ENCODE results near the gene AGAP1.

The AGAP1 gene

DNA sequence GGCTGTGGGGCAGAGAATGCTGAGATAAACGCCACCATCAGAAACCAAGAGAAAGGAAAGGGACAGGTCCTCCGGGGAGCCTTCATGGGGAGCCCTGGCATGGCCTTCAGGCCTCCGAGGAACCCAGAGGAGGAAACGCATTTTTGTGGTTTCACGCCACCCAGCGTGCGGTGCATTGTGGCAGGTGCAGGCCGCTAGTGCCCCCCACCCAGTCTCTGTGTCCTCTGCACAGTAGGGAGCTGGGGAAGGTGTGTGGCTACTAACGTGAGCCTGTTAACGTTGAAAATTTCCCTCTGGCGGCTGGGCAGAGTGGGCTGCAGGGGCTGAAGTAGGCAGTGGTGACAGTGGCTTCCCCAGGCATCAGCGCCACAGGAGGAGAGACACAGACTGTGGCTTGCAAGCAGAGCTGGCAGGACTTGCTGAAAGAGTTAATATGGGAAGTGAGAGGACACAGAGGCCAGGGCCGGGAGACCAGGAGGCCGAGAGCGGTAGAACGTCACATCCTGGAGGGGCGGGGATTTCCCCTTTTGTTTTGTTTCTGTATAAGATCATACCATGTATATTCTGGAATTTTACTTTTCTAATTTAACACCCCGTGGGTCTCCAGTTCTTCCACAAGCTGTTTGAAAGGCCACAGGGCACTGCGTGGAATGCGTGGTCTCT, 507.5 kb downstream of the AGAP1 start:
- no peak for DNase-seq (ENCODE audit: low read depth)
- no peak overlapping the region for H3K4me3 ChIP-seq (ENCODE audit: low read depth, low read length)
- TF ChIP-seq, protein P1, sequence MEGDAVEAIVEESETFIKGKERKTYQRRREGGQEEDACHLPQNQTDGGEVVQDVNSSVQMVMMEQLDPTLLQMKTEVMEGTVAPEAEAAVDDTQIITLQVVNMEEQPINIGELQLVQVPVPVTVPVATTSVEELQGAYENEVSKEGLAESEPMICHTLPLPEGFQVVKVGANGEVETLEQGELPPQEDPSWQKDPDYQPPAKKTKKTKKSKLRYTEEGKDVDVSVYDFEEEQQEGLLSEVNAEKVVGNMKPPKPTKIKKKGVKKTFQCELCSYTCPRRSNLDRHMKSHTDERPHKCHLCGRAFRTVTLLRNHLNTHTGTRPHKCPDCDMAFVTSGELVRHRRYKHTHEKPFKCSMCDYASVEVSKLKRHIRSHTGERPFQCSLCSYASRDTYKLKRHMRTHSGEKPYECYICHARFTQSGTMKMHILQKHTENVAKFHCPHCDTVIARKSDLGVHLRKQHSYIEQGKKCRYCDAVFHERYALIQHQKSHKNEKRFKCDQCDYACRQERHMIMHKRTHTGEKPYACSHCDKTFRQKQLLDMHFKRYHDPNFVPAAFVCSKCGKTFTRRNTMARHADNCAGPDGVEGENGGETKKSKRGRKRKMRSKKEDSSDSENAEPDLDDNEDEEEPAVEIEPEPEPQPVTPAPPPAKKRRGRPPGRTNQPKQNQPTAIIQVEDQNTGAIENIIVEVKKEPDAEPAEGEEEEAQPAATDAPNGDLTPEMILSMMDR (IDR thresholded peaks at IDR 0.05; ENCODE audit: control insufficient read depth, extremely low read depth, insufficient read depth): no peak

DNA sequence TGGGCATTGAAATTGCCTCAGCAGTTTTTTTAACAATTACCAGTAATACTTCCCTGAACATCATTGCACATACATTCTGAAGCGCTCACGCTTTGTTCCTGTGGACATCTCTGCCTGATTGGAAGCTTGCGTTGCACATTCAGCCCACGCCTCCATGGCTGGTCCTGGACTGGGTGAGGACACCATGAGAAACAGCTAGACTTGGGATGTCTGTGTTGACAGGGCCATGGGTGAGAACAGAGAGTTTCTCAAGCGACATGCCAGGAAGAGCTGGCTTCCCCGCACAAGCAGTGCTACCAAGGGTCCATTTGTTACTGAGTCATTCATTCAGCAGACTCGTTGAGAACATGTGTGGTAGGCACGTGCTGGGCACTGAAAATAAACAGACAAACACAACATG, 508.0 kb downstream of the AGAP1 start:
- no peak overlapping the region for H3K4me3 ChIP-seq (ENCODE audit: low read depth, low read length)
- TF ChIP-seq, protein P1 (IDR thresholded peaks at IDR 0.05; ENCODE audit: control insufficient read depth, extremely low read depth, insufficient read depth): no peak
- DNase-seq (ENCODE audit: low read depth): no peak

DNA sequence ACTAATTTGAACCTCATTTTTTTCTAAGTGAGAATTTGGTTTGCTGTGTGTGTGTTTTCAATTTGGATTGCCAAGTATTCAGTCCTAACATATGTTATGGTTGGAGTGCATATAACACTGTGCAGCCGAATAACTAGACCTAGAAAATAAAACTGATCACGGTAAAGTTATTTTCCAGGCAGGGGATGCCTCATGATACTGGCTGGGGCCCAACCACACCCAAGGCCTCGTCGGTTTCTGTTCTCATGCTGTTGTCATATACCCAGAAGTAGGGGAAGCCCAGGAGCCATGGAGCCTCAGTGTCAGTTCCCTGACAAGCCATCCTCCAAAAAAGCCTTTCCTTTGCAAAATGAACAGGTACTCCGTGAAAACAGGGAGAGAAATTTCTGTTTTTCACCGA, 514.2 kb downstream of the AGAP1 start:
- TF ChIP-seq, protein P1 (IDR thresholded peaks at IDR 0.05; ENCODE audit: control insufficient read depth, extremely low read depth, insufficient read depth): no peak
- no peak for DNase-seq (ENCODE audit: low read depth)
- no peak overlapping the region for H3K4me3 ChIP-seq (ENCODE audit: low read depth, low read length)

DNA sequence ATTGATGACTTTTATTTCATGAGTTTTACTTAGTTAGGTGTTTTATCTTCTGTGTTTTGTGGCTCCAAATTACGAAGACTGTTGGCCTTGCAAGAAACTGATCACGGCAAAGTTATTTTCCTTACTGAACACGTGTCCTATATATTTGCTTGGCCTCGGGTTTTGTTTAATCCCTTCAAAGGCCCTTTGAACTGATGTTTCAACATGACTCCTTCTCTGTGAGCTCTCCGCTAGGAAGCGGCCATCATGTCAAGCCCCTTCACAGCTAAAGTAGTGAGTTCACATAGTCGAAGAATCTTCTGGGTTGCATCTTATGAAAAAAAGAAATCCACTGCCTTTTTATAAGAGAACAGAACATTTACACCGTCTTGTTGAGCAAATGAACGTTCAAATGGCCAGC, 515.0 kb downstream of the AGAP1 start:
- TF ChIP-seq, protein P1 (IDR thresholded peaks at IDR 0.05; ENCODE audit: control insufficient read depth, extremely low read depth, insufficient read depth): no peak
- DNase-seq (ENCODE audit: low read depth): no peak
- no peak overlapping the region for H3K4me3 ChIP-seq (ENCODE audit: low read depth, low read length)

DNA sequence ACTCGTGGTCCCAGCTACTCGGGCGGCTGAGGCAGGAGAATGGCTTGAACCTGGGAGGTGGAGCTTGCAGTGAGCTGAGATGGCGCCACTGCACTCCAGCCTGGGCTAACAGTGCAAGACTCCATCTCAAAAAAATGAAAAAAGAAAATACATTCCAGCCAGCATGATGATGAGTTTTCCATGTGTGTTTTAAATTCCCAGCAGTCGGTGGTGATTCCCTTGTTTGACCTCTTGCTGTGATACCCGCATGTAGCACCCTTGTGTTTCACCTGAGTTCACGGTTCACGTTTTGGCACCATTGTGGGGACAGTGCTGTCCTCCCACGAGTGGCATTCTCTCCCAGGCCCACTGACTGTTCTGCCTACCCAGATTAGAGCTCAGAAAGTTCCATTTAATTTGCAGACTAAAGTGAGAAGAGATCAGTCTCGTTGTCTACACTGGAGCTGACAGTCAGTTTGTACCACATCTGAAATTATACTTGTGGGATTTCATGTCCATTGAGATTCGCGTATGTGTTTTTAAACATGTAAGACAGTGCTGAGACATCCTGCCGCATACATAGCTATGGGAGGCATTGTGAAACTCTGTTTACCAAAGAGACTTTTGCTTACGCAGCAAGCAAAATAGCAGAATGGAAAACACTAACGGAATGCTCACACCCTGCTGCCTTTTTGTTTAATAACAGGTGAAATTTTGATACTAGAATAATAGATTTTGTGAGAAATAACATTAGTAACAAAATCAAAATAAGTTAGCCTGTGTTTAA, 517.3 kb downstream of the AGAP1 start:
- TF ChIP-seq, protein P1 (IDR thresholded peaks at IDR 0.05; ENCODE audit: control insufficient read depth, extremely low read depth, insufficient read depth): no peak

DNA sequence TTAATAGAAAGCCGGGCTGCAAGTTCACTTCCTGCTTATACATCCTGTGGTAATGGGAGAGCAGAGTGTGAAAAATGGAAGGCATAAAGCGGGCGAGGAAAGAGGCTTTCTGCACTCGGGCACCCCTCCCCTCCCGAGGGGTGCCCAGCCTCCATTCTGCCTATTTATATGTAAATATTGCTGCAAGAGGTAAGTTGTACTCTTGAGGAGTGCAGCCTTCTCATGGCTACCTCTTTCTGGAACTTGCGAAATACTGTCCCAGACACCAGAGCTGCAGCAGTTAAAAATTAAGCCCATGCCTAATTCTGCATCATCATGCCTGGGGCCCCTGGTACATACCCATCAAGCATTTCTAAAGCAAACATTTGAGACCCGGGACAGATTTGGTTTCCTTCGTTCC, 518.3 kb downstream of the AGAP1 start:
- H3K4me3 ChIP-seq (ENCODE audit: low read depth, low read length): no peak overlapping the region
- no peak for DNase-seq (ENCODE audit: low read depth)
- TF ChIP-seq, protein P1 (IDR thresholded peaks at IDR 0.05; ENCODE audit: control insufficient read depth, extremely low read depth, insufficient read depth): no peak

More for the DNA sequence above, 517.3 kb downstream of the AGAP1 start:
- H3K4me3 ChIP-seq (ENCODE audit: low read depth, low read length): no peak overlapping the region
- DNase-seq (ENCODE audit: low read depth): no peak
